ENCODE results near the gene GORASP1.

GORASP1 gene

DNA sequence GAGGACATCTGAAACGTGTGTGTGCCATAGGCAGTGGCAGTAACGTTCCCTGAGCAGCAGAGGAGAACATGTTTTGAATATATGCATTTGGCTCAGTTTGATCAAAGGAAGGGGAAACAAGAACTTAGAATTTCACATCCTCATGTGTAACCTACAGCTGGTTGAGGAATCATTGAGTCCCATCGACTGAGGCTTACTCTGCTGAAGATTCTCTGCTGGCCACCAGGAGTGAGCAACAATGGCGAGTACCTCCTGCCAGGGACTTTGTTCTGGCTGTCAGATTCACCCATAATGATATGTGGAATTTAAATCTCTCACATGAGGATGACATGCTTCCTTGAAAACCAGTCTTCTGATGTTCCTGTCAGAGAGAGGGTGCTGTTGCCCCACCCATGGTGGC lies 21.3 kb downstream of the GORASP1 start:
- no peak overlapping the region for H3K4me3 ChIP-seq (ENCODE audit: extremely low read depth, insufficient read depth, low read length, poor library complexity, severe bottlenecking)
- WGBS, 2 experiments (ENCODE audit: insufficient coverage in 2 of 2) = 87 to 92% methylated on average over 4 of the region's 4 CpGs

DNA sequence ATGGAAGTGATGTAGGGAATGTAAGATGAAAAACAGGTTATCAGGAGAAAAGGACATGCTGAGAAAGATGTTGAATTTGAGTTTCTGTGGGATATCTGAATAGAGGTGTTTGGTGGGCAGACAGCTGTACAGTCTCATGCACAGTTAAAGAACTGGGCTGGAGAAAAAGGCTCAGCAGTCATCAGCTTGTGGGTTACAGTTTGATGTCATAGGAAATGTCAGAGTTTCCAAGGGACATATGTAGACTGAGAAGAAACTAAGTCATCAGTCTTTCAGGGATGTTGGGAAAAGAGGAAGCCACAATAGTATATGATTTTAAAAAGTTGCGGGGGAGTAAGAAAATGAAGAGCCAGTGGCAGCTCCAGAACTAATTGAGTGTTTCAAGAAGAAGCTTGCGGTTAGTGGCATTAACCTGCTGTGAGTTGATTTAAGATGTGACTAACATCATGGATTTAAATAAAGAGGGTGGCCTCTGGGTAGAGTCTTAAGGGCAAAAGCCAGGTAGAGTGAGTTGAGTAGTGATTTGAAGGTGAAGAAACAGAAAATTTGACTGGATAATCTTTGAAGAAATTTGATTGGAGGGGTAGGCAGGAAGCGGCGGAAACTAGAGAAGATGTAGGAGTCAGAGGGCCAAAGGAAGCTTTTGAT lies 24.6 kb downstream of the GORASP1 start:
- H3K9me3 ChIP-seq (ENCODE audit: control insufficient read depth, low read length) = no peaks in the 10 kb centered on the region
- WGBS, 2 experiments (ENCODE audit: insufficient coverage in 2 of 2) = 99 to 100% methylated on average over 4 of the region's 4 CpGs
- no peak overlapping the region for H3K27ac ChIP-seq (ENCODE audit: low read depth, low read length, severe bottlenecking)
- peaks cover 66% of the 10 kb centered on the region for H3K36me3 ChIP-seq (ENCODE audit: control insufficient read depth, insufficient read depth, low read length)
- no peak overlapping the region for H3K4me3 ChIP-seq (ENCODE audit: extremely low read depth, insufficient read depth, low read length, poor library complexity, severe bottlenecking)
- H3K4me1 ChIP-seq (ENCODE audit: control insufficient read depth, insufficient read depth, low read length, poor library complexity, severe bottlenecking) = no peaks in the 10 kb centered on the region

More for the DNA sequence above, 21.3 kb downstream of the GORASP1 start:
- Histone ChIP-seq H3K27ac (ENCODE audit: low read depth, low read length, severe bottlenecking) (no peak overlapping the region), H3K9me3 (ENCODE audit: control insufficient read depth, low read length) (no peaks in the 10 kb centered on the region), H3K36me3 (ENCODE audit: control insufficient read depth, insufficient read depth, low read length) (peaks cover 73% of the 10 kb centered on the region), H3K4me1 (ENCODE audit: control insufficient read depth, insufficient read depth, low read length, poor library complexity, severe bottlenecking) (peaks cover 6% of the 10 kb centered on the region)

DNA sequence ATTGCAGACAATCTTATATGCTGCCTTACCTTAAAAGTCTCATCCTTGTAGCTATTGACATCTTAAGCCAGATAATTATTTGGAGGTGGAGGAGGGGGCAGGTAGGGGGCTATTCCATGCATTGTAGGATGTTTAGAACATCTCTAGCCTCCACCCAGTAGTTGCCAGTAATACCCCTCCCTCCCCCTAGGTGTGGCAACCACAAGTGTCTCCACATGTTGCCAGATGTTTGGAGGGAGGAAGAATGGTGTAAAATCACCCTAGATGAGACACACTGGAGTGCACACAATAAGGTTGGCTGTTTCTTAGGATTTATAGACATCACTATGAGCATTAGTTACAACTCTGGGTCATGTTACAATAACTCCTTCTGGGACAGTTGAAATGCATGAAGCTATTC lies 27.4 kb downstream of the GORASP1 start:
- no peaks in the 10 kb centered on the region for H3K4me1 ChIP-seq (ENCODE audit: control insufficient read depth, insufficient read depth, low read length, poor library complexity, severe bottlenecking)
- peaks cover 67% of the 10 kb centered on the region for H3K36me3 ChIP-seq (ENCODE audit: control insufficient read depth, insufficient read depth, low read length)
- H3K27ac ChIP-seq (ENCODE audit: low read depth, low read length, severe bottlenecking) = no peak overlapping the region
- no peaks in the 10 kb centered on the region for H3K9me3 ChIP-seq (ENCODE audit: control insufficient read depth, low read length)
- H3K4me3 ChIP-seq (ENCODE audit: extremely low read depth, insufficient read depth, low read length, poor library complexity, severe bottlenecking) = no peak overlapping the region

DNA sequence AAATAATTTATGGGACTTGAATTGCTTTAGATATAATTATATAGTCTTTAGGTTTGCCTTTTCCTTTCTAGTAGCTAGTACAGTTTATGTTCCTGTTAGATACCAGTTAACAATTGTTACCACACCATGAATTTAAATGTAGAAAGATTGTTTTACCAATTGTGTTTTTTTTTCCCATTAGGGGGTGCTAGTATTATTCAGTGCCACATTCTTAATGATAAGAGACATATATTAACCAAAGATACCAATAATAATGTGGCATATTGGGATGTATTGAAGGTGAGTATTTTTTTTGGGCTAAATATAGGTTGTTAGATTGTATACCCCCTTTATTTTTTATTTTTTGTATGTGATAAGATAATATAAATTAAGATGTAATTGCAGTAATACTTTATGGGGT lies 27.9 kb downstream of the GORASP1 start:
- Histone ChIP-seq H3K27ac (ENCODE audit: low read depth, low read length, severe bottlenecking) (no peak overlapping the region), H3K4me1 (ENCODE audit: control insufficient read depth, insufficient read depth, low read length, poor library complexity, severe bottlenecking) (no peaks in the 10 kb centered on the region), H3K4me3 (ENCODE audit: extremely low read depth, insufficient read depth, low read length, poor library complexity, severe bottlenecking) (no peak overlapping the region), H3K36me3 (ENCODE audit: control insufficient read depth, insufficient read depth, low read length) (peaks cover 67% of the 10 kb centered on the region), H3K9me3 (ENCODE audit: control insufficient read depth, low read length) (no peaks in the 10 kb centered on the region)

DNA sequence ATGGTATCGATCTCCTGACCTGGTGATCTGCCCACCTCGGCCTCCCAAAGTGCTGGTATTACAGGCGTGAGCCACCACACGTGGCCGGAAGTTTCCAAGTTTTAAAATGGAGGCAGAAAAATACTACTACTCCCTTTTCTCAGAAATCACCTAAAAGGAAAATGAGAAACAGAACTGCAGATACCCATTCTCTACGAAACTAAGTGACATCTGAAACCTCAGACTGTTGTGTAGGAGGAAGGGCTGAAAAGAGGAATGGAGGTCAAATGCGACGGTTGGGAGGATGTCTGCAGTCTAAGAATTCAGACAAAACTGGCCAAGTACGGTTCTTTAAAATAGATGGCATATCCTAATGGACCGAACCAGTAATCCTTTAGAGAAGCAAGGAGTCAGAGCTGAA lies 31.5 kb downstream of the GORASP1 start:
- H3K4me3 ChIP-seq (ENCODE audit: extremely low read depth, insufficient read depth, low read length, poor library complexity, severe bottlenecking) = no peak overlapping the region
- H3K9me3 ChIP-seq (ENCODE audit: control insufficient read depth, low read length) = no peaks in the 10 kb centered on the region
- H3K27ac ChIP-seq (ENCODE audit: low read depth, low read length, severe bottlenecking) = no peak overlapping the region
- H3K36me3 ChIP-seq (ENCODE audit: control insufficient read depth, insufficient read depth, low read length) = peaks cover 76% of the 10 kb centered on the region
- H3K4me1 ChIP-seq (ENCODE audit: control insufficient read depth, insufficient read depth, low read length, poor library complexity, severe bottlenecking) = no peaks in the 10 kb centered on the region
- WGBS, 2 experiments (ENCODE audit: insufficient coverage in 2 of 2) = 89 to 94% methylated on average over 6 of the region's 10 CpGs

DNA sequence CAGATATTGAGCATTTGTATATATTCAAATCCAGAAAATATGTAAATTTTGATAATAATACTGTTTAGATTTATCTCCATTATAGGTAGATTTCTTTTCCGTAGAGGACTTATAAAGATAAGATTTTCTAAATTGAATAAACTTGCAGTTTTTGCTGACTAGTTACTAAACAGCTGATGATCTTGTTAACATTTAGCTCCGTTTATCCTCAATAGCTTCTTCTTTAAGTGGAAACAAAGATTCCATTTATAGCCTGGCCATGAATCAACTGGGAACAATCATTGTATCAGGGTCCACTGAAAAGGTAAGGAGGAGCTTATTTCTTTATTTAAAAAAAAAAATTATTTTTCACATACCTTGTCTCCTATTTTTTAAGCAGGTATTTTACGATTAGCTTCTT lies 38.9 kb downstream of the GORASP1 start:
- Histone ChIP-seq H3K36me3 (ENCODE audit: control insufficient read depth, insufficient read depth, low read length) (peaks cover 61% of the 10 kb centered on the region), H3K4me1 (ENCODE audit: control insufficient read depth, insufficient read depth, low read length, poor library complexity, severe bottlenecking) (no peaks in the 10 kb centered on the region), H3K27ac (ENCODE audit: low read depth, low read length, severe bottlenecking) (no peak overlapping the region), H3K9me3 (ENCODE audit: control insufficient read depth, low read length) (no peaks in the 10 kb centered on the region), H3K4me3 (ENCODE audit: extremely low read depth, insufficient read depth, low read length, poor library complexity, severe bottlenecking) (no peak overlapping the region)
- 100% methylated on average over 1 of the region's 3 CpGs; no CpG with 5 or more reads in 1 of the 2 experiments for WGBS, 2 experiments (ENCODE audit: insufficient coverage in 2 of 2)

DNA sequence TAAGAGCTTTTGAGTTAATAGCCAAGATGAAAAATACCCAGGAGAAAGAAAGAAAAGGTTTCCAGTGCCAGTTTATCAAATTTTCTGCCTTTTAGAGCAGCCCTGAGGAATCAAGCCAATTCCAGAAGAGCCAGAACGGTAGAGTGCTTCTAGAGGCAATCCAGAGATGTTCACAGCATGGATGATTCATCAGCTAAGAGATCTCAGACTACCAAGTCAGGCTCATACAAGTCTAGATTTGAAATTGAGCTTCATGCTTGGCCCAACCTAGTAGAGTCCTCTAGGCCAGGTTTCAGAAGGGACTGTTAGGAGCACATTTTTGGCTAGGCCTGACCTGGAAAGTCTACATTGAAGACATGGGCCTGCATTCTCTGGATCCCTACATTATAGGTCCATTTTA lies 40.1 kb downstream of the GORASP1 start:
- Histone ChIP-seq H3K4me3 (ENCODE audit: extremely low read depth, insufficient read depth, low read length, poor library complexity, severe bottlenecking) (no peak overlapping the region), H3K36me3 (ENCODE audit: control insufficient read depth, insufficient read depth, low read length) (peaks cover 53% of the 10 kb centered on the region), H3K9me3 (ENCODE audit: control insufficient read depth, low read length) (no peaks in the 10 kb centered on the region), H3K27ac (ENCODE audit: low read depth, low read length, severe bottlenecking) (no peak overlapping the region), H3K4me1 (ENCODE audit: control insufficient read depth, insufficient read depth, low read length, poor library complexity, severe bottlenecking) (no peaks in the 10 kb centered on the region)
- 88 to 95% methylated on average over 1 of the region's 1 CpG for WGBS, 2 experiments (ENCODE audit: insufficient coverage in 2 of 2)

DNA sequence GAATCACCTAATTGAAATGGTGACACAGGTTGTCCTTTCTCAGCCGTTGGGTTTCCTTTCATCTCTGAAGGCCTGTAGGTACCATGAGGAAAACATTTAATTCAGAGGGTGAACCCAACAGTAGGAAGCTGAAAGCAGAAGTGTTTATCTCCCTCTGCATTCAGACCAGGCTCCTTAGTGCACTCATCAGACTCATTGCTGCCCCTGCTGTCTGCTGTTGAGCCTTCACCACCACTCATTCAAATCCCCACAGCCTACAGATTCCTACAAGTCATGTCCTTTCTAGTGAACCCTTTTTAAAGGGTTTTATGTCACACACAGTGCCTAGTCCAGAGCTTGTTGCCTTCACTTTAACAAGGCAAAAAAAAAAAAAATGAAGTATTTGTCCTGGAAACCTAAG lies 42.2 kb downstream of the GORASP1 start:
- no peaks in the 10 kb centered on the region for H3K4me1 ChIP-seq (ENCODE audit: control insufficient read depth, insufficient read depth, low read length, poor library complexity, severe bottlenecking)
- WGBS, 2 experiments (ENCODE audit: insufficient coverage in 2 of 2) = 57 to 67% methylated on average over 1 of the region's 1 CpG
- no peak overlapping the region for H3K4me3 ChIP-seq (ENCODE audit: extremely low read depth, insufficient read depth, low read length, poor library complexity, severe bottlenecking)
- H3K9me3 ChIP-seq (ENCODE audit: control insufficient read depth, low read length) = no peaks in the 10 kb centered on the region
- peaks cover 42% of the 10 kb centered on the region for H3K36me3 ChIP-seq (ENCODE audit: control insufficient read depth, insufficient read depth, low read length)
- H3K27ac ChIP-seq (ENCODE audit: low read depth, low read length, severe bottlenecking) = peak overlapping the region; percentile 38

DNA sequence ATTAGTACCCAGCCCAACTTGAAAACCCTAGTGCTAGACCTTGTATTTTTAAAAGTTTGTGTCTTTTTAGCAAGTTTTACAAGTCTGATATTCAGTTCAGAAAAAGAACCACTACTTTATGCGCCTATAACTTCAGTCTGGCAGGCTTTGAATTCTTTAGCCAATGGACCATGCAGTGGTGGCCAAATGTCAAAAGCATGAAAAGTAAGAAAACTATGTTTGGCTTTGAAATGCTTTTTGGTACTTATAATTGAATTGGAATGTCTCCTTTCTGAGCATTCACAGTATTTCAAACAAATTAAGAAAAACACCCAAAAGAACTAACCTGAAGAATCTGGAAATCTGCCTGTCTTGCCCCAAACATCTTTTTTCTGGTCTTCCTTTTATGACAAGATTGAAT lies 42.8 kb downstream of the GORASP1 start:
- H3K36me3 ChIP-seq (ENCODE audit: control insufficient read depth, insufficient read depth, low read length) = peaks cover 37% of the 10 kb centered on the region
- no peak overlapping the region for H3K4me3 ChIP-seq (ENCODE audit: extremely low read depth, insufficient read depth, low read length, poor library complexity, severe bottlenecking)
- peak overlapping the region; percentile 38 for H3K27ac ChIP-seq (ENCODE audit: low read depth, low read length, severe bottlenecking)
- no peaks in the 10 kb centered on the region for H3K4me1 ChIP-seq (ENCODE audit: control insufficient read depth, insufficient read depth, low read length, poor library complexity, severe bottlenecking)
- no peaks in the 10 kb centered on the region for H3K9me3 ChIP-seq (ENCODE audit: control insufficient read depth, low read length)
- WGBS, 2 experiments (ENCODE audit: insufficient coverage in 2 of 2) = 100% methylated on average over 1 of the region's 1 CpG; no CpG with 5 or more reads in 1 of the 2 experiments

DNA sequence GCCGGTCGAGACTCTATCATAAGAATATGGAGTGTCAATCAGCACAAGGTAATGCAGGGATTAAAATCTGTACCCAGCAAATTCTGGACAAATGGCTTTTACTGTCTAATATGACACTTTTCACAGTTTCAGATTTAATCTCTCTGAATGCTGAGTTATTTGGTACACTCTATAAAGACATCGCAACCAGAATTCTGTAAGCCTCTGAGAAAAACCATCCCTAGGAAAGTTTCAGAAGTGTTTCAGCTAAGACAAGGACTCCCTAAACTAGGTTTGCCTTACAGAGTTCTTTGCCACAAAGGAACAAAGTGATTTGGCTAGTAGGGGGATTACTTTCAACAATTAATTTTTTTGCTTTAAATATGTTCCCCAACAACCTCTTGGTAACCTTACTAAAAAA lies 44.3 kb downstream of the GORASP1 start:
- no peaks in the 10 kb centered on the region for H3K9me3 ChIP-seq (ENCODE audit: control insufficient read depth, low read length)
- 100% methylated on average over 2 to 3 of the region's 3 CpGs for WGBS, 2 experiments (ENCODE audit: insufficient coverage in 2 of 2)
- H3K4me1 ChIP-seq (ENCODE audit: control insufficient read depth, insufficient read depth, low read length, poor library complexity, severe bottlenecking) = peaks cover 3% of the 10 kb centered on the region
- no peak overlapping the region for H3K4me3 ChIP-seq (ENCODE audit: extremely low read depth, insufficient read depth, low read length, poor library complexity, severe bottlenecking)
- H3K36me3 ChIP-seq (ENCODE audit: control insufficient read depth, insufficient read depth, low read length) = peaks cover 24% of the 10 kb centered on the region
- no peak overlapping the region for H3K27ac ChIP-seq (ENCODE audit: low read depth, low read length, severe bottlenecking)

DNA sequence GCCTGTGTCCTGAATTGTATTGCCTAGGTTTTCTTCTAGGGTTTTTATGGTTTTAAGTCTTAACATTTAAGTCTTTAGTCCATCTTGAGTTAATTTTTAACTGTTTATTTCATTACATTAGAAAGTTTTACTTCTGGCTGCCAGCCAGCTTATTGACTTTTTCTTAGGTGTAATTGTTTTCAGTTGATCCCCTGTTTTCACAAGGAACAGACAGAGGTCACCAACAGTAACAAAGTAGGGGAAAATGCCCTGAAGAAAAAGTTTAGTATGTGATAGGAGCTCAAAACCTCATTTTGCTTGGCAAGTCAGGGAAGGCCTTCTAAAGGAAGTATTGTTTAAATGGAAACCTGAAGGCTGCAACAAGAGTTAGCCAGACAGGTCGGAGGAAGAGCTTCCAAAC lies 45.2 kb downstream of the GORASP1 start:
- H3K27ac ChIP-seq (ENCODE audit: low read depth, low read length, severe bottlenecking) = no peak overlapping the region
- 100% methylated on average over 1 of the region's 1 CpG for WGBS, 2 experiments (ENCODE audit: insufficient coverage in 2 of 2)

More for the DNA sequence above, 45.2 kb downstream of the GORASP1 start:
- Histone ChIP-seq H3K9me3 (ENCODE audit: control insufficient read depth, low read length) (no peaks in the 10 kb centered on the region), H3K4me3 (ENCODE audit: extremely low read depth, insufficient read depth, low read length, poor library complexity, severe bottlenecking) (no peak overlapping the region), H3K36me3 (ENCODE audit: control insufficient read depth, insufficient read depth, low read length) (peaks cover 17% of the 10 kb centered on the region), H3K4me1 (ENCODE audit: control insufficient read depth, insufficient read depth, low read length, poor library complexity, severe bottlenecking) (peaks cover 3% of the 10 kb centered on the region)

Measured in mesodermal cell (in vitro differentiated cells).